GM18526 (cell line): Measurements from ENCODE around the gene MACROD2.

ENCODE experiments used
- POLR2A ChIP-seq: IDR thresholded peaks from 3 replicates; pipeline ENCODE4 v1.6.1; 2011; ENCODE audit not compliant: insufficient read length; ENCODE audit errors: extremely low read depth

MACROD2 gene

DNA sequence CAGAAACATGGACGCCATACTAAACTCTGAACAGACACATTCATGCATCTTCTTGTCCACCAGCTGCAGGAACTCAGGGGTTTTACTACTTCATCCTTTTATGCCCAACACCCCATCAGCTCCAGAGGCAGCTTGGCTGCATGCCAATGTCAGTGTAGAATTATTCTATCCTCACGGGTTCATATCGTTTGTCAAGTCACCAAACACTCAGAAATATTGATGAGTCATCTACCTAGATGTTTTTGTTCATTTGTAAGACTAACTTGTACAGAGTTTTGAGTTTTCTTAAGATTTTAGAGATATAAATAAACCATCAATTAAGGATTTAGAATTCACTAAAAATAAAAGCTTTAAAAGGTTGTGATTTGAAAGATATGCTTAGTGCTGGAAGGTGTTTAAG, 932.8 kb downstream of the MACROD2 start:
- no peak for TF ChIP-seq POLR2A

DNA sequence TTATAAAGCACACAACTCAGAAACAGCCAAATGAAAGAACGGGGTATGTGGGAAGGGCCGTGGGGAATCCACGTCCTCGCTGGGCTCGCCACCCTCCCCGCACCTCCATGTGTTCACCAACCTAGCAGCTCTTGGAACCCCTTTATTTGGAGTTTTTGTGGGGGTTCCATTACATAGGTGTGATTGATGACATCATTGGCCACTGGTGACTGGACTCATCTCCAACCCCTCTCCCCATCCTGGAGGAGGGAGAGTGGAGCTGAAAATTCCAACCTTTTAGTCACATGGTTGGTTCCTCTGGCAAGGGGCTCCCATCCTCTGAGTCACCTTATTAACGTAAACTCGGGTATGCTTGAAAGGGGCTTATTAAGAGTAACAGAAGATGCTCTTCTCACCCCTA, 934.1 kb downstream of the MACROD2 start:
- TF ChIP-seq POLR2A = no peak

DNA sequence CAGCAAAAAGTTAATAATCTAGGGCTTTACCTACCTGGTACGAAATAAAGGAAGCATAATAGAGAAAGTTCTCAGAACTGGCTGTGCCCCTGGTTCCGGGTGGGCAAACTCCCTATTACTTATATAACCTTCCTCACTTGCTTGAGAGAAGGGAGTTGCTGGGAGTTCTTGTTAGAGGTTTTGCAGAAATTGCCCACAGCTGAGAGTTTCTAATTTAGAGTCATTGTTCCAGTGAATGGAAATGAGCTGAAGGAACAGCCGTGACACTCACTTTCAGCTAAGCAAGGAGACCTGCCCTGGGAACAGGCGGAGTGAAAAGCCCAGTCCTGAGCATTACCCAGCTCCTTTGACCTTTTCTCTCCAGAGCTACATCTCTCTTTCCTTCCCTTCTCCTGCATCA, 936.7 kb downstream of the MACROD2 start:
- no peak for TF ChIP-seq POLR2A

DNA sequence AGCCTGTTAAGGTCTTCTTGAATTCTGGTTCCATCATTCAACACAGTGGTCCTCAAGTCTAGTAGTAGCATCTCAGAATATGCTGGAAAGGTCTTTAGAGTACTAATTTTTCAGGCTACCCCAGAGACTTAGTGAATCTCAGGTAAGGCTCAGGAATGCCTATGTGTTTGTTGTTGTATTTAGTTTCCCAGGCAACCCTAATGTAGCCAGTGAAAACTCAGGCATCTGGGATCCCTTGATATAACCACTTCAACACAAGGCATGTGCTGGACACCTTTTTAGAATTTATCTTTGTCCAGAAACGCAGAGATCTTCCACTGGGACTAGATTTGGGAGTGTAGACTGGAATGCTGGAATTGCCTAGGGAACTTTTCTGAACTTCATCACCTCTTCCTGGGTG, 940.0 kb downstream of the MACROD2 start:
- TF ChIP-seq POLR2A = no peak

DNA sequence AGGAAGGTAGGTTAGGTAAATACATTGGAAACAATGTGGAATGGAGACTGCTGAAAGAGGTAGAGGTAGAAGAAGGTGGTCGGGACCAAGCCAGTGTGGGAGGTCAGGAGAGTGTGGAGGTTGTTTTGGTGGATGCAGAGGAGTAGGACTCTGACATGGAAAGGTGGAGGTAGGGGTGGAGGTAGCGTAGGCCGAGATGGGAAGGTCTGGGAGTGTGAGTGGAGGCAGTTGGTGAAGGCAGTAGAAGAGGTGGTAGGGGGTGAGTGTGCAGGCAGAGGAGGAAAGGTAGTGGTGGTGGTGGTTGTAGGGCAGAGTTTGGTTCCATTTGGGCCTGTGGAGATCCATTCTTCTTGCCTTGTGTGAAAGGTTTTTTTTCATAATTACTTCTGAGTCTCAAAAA, 941.7 kb downstream of the MACROD2 start:
- no peak for TF ChIP-seq POLR2A

DNA sequence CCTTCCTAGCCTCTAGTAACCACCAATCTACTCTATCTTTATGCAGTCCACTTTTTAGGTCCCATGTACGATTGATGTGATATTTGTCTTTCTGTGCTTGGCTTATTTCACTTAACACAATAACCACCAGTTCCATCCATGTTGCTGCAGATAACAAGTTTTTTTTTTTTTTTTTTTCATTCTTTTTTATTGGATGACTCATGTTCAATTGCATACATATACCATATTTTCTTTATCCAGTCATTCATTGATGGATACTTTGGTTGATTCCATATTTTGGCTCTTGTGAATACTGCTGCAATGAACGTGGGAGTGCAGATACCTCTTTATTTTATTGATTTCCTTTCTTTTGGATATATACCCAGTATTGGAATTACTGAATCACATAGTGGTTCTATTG, 942.5 kb downstream of the MACROD2 start:
- TF ChIP-seq POLR2A = no peak

DNA sequence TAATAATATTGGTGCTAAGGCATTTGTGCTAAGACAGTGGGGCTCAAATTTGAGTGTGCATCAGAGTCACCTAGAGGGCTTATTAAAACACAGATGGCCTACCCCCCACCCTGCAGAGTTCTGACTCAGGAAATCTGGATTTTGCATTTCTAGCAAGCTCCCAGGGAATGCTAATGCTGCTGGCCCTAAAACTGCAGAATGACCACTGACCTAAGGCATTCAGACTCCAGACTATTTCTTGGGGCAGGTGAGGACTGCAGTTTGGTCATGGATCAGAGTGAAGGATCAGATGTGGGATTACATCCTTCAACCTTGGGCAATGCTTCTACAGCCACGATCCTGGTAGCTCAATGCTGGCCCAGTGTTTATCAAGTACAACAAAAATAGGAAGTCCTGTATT, 952.2 kb downstream of the MACROD2 start:
- no peak for TF ChIP-seq POLR2A

DNA sequence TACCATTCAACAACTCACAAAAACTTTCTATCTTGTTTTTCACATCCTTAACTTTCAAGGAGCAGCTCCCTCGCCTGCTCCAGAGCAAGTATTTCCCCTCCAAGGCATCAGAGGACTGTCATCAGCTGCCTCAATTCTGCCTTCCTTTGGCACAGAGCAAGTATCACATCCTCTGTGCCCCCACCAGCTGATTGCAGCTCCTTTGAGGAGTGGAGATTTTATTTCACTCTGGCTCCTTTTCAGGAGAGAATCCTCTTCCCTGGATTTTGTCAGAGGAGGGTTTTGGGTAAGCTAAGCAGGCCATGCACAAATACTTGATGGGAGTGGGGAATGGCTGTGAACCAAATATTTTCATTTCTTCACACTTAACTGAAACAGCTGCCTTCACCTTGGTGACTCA, 952.6 kb downstream of the MACROD2 start:
- no peak for TF ChIP-seq POLR2A

DNA sequence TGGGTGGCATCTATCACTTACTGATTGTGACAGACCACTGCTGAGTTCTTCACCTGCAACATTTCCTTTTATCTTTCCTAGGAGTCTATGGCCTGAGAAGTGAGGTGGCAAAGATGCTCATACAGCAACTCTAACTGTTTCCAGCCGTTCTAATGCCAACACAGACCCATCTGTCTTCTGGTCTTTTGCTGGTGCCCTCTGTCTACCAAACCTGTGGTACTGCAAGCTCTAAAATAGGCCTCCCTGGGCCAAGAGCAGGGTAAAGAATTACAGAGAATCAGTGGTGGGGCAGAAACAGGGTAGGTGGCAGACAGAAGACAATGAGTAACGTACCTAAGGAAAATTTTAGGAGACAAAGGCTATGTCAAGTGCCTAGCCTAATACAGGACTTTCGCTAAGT, 953.1 kb downstream of the MACROD2 start:
- TF ChIP-seq POLR2A = no peak

DNA sequence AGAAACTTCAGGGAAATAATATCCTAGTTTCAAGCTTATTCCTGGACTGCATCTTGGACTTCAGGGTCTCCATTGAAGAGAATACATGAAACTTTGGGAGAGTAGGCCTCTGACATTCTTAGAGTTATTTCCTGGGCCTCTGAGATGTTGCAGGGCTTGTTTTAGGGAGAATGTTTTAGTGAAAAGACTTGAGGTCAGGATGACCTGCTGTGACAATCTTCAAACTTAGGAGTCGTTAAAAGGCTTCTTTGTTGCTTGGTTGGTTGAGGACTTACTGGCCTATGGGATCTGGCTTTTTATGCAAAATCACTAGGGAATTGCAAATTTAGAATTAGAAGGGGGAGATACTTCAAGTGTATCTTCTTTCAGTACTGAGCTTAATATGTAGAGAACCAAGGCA, 955.3 kb downstream of the MACROD2 start:
- TF ChIP-seq POLR2A = no peak

DNA sequence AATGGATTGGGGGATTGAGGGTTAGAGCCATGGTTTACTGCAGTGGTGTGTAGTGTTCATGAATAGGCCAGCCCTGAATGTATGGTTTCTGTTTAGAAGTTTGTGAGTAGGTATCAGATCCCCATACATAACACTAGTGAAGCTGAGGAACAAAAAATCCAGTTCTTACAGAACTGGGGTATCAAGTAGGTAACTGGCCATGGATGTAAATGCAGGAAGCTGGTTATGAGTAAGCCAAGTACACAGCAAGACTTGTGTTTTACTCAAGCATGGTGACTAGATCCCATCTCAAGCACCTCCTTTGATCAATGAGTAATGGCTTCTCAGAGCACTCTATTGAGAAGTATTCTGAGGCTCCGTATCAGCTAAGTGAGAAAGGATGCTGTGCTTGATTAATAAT, 955.8 kb downstream of the MACROD2 start:
- TF ChIP-seq POLR2A = no peak

DNA sequence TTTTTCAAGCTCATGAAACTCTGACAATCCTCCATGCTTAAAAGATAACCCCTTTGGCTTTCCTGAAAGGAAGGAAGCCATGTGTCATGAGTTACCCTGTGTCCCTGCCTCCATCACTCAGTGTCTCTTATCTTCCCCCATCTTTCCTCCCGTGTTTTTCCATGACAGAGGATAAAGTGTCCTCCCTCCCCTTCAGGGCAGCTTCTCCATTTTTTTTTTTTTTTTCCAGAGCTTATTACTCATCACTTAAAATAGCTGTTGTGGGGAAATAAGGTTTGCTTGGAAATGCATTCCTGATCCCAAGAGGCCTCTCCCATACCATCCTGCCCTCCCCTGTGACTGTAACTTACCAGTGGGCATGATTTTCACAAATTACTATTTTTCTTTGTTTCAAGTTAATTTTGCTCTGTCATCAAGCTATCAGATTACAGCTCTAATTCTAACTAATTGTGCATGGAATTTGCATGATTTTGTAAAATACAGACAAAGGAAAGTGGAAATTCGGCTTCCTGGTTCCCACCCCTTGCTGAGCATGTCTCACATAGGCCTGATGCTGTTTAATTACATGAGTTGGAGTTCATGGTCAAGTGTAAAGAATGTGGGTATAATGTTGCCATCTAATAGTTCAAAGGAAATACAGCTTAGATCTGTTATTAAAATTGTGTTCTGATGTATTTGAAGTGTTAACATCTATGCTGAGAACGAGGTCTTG, 956.5 kb downstream of the MACROD2 start:
- no peak for TF ChIP-seq POLR2A

DNA sequence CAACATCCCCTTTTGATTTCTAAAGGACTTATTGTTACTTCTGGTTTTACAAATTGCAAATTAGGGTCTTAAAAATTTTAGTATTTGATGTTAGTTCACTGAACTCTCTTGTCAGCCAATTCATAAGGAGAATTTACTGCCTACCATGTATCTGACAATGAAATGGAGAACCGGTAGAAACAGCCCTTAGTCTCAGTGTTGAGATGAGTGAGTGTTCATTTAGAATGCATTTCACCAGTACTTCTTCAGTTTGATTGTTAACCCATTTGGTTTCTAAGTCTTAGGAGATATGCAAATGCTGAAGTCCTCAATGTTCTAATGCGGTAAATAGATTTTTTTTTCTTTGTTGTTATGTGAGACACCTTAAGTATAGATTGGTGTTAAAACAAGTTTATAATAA, 958.4 kb downstream of the MACROD2 start:
- no peak for TF ChIP-seq POLR2A

DNA sequence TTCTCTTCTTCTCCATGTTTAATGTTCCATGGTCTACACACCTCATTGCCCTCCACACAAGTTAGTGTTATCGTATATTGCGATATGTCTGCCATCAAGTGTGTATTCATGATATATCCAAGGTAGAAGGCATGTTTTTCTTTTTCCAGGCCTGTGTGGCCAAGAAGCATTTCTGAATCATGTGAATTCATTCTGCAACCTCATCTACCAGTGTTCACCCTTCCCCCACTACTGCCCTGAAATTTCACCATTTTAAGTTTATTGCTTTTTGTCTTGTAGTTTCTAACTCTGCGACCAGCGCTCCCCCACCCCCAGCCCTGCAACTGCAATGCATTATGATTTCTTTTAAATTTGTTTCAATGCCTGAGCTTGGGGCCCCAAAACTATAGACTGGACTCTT, 960.1 kb downstream of the MACROD2 start:
- TF ChIP-seq POLR2A = no peak

DNA sequence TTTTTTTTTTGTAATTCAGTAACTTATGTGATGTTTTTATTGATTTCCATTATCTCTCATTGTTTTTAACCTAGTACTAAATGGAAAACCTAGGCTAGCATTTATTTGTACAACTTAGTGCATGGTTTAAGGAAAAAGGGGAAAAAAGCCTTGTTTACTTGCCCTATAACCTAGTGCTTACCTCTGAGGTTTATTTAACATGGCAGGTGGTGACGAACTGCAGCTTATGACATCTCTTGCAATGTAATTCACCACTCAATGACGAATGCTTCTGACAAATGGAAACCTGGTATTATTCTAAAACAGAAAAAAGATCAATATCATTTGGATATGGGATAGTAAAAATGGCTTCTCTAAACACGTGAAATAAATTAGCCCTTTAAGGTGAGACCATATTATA, 960.7 kb downstream of the MACROD2 start:
- TF ChIP-seq POLR2A = no peak

DNA sequence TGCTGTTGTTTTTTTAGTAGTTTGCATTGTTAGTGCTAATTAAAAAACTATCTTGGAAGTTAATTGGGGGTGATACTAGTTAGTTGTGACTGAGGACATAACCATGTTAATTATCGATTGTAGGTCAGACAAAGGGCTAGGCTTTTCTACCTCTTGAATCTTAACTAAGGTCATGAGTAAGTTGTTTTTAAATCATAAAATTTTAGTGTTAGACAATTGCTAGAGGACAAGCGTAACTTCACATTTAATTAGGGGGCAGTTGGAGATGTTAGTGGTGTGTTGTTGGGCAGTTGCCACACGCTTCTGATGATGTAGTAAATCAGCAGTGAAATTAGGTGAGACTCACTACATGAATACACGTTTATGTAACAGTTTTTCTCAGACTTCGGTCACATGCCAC, 961.2 kb downstream of the MACROD2 start:
- TF ChIP-seq POLR2A = no peak

DNA sequence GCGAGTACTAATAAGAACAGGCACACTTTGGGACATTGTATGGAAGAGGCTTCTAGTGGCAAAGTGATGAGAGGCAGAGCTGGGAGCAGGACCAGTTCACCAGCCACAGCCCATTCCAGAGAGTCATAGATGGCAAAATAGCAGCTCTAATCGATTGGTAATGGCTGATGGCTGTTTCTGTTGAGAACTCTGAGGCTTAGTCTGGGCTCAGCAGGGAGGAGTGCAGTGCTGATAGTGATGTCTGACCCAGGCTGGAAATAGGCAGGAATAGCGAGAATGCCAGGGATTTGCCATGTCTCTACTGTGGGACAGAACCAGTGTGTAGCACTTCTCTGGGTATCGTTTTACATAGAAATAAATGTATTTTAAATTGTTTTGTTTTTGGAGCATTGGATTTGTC, 962.1 kb downstream of the MACROD2 start:
- no peak for TF ChIP-seq POLR2A
